ENCODE measurements around the gene MGST2. TPM values are rescaled to one million over a fixed set of nuclear protein-coding genes. Genes with fewer than 3 reads are reported as not detected.

MGST2 gene
- total and polyA plus RNA-seq, 10 of the 15 experiments (the other 5 are each of a cell fraction or from before 2014, with no cell fraction given): 19.0 to 50.1 (median 30.6) TPM

DNA sequence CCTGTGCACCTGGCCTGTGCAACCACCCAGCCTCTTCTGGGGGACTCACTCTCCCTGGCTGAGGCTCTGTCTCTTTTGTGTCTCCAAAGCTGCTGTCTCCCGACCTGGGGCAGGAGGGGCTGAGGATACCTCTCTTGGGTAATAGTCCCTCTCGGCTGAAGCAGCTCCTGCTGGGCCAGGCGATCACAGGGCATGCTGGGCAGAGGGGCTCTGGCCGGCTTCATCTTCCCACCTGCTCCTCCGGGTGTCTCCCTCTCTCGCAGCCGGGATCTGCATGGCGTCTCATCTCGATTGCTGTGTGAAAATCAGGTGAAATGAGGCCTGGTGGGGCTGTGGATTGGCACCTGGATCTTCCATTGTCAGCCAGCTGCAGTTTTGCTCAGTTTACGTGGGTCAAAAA is 53.2 kb downstream of the MGST2 start:
- H3K4me3 ChIP-seq: no peak overlapping the region
- FAIRE-seq: no peak
- no peak overlapping the region for H3K4me2 ChIP-seq (ENCODE audit: control insufficient read depth, insufficient read depth)
- no peak for DNase-seq (ENCODE audit: low read depth, low spot score)
- no peak overlapping the region for H3K27ac ChIP-seq (ENCODE audit: control insufficient read depth, insufficient read depth)
- no TSS peak for BruUV-seq (replicated peaks)
- RAD21 ChIA-PET (ENCODE audit: unreplicated experiment): no interaction called here
- no peak overlapping the region for H3K9ac ChIP-seq (ENCODE audit: control insufficient read depth, insufficient read depth, low read length)
- H3K27me3 ChIP-seq (replicated peaks in 1 of 2; ENCODE audit: control insufficient read depth in 2 of 2, insufficient read depth in 2 of 2, low read length in 1 of 2): no peaks in the 10 kb centered on the region
- no peak for ATAC-seq
- TF ChIP-seq, protein P1, sequence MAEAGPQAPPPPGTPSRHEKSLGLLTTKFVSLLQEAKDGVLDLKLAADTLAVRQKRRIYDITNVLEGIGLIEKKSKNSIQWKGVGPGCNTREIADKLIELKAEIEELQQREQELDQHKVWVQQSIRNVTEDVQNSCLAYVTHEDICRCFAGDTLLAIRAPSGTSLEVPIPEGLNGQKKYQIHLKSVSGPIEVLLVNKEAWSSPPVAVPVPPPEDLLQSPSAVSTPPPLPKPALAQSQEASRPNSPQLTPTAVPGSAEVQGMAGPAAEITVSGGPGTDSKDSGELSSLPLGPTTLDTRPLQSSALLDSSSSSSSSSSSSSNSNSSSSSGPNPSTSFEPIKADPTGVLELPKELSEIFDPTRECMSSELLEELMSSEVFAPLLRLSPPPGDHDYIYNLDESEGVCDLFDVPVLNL (IDR thresholded peaks at IDR 0.05; ENCODE audit: low read depth, low read length): no peak
- TF ChIP-seq, protein P2, sequence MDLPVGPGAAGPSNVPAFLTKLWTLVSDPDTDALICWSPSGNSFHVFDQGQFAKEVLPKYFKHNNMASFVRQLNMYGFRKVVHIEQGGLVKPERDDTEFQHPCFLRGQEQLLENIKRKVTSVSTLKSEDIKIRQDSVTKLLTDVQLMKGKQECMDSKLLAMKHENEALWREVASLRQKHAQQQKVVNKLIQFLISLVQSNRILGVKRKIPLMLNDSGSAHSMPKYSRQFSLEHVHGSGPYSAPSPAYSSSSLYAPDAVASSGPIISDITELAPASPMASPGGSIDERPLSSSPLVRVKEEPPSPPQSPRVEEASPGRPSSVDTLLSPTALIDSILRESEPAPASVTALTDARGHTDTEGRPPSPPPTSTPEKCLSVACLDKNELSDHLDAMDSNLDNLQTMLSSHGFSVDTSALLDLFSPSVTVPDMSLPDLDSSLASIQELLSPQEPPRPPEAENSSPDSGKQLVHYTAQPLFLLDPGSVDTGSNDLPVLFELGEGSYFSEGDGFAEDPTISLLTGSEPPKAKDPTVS (IDR thresholded peaks at IDR 0.05; ENCODE audit: low read depth, low read length): no peak
- TF ChIP-seq, protein P3, sequence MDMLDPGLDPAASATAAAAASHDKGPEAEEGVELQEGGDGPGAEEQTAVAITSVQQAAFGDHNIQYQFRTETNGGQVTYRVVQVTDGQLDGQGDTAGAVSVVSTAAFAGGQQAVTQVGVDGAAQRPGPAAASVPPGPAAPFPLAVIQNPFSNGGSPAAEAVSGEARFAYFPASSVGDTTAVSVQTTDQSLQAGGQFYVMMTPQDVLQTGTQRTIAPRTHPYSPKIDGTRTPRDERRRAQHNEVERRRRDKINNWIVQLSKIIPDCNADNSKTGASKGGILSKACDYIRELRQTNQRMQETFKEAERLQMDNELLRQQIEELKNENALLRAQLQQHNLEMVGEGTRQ (IDR thresholded peaks at IDR 0.05; ENCODE audit: borderline replicate concordance, low read depth, low read length): no peak
- intact Hi-C loops (cut with micrococcal nuclease; ENCODE audit: unreplicated experiment) (no loop called here), in situ Hi-C loops (cut with MboI) (no loop called here)
- 30% methylated on average over 10 of the region's 10 CpGs for WGBS (ENCODE audit: insufficient coverage, insufficient replicate concordance, low lambda C conversion rate, missing lambda C conversion rate)
- H3K36me3 ChIP-seq (ENCODE audit: control insufficient read depth in 2 of 2, insufficient read depth in 2 of 2, low read length in 1 of 2): no peaks in the 10 kb centered on the region; a peak in 1 of 4 replicates
- H3K9me3 ChIP-seq (replicated peaks; ENCODE audit: control insufficient read depth, insufficient read depth, low read length): no peaks in the 10 kb centered on the region
- no peaks in the 10 kb centered on the region for H3K4me1 ChIP-seq (ENCODE audit: control insufficient read depth, insufficient read depth, low read length)
- no peaks in the 10 kb centered on the region for H4K20me1 ChIP-seq (ENCODE audit: control insufficient read depth, insufficient read depth)
- no peaks in the 10 kb centered on the region for H3K79me2 ChIP-seq (ENCODE audit: control insufficient read depth, insufficient read depth, low read length)
- SMC1A ChIA-PET (ENCODE audit: uncharacterized antibody, unreplicated experiment): no interaction called here
- POLR2A ChIA-PET: no interaction called here
- no peak overlapping the region for H2AFZ ChIP-seq (ENCODE audit: control insufficient read depth, low read depth, low read length)
- CTCF ChIA-PET: no interaction called here
